Activated T-cell treated with anti-CD3 and anti-CD28 coated beads, Interleukin-2, amount 50 U/mL, for 24 hours (primary cell): ENCODE measurements around the gene ADARB2.
"Not testable (repeated sequence)": the region's sequence is repeated elsewhere in the genome, so short reads cannot be mapped to it uniquely, and the experiment has no call there.

Experiments used
- DNase-seq: peaks from one replicate; pipeline ENCODE4 v3.0.0-alpha.2; 2020
- H3K27ac Mint-ChIP-seq: 2 replicates; pipeline ENCODE4 v1.8.0; 2020; ENCODE audit warnings: mild to moderate bottlenecking, mixed read lengths
- H3K27me3 Mint-ChIP-seq: 2 replicates; pipeline ENCODE4 v1.8.0; 2020; ENCODE audit warnings: mixed read lengths
- H3K36me3 Mint-ChIP-seq: 2 replicates; pipeline ENCODE4 v1.8.0; 2020; ENCODE audit warnings: low read depth, mixed read lengths
- H3K4me1 Mint-ChIP-seq: 2 replicates; pipeline ENCODE4 v1.8.0; 2020; ENCODE audit warnings: low read depth, mixed read lengths
- H3K4me3 Mint-ChIP-seq: 2 replicates; pipeline ENCODE4 v1.8.0; 2020; ENCODE audit warnings: mild to moderate bottlenecking, moderate library complexity, mixed read lengths
- H3K9me3 Mint-ChIP-seq: 2 replicates; pipeline ENCODE4 v1.8.0; 2020; ENCODE audit warnings: mixed read lengths

The ADARB2 gene

GRCh38 chr10:1467334-1468076, 269.8 kb downstream of the ADARB2 start:
- Mint-ChIP-seq H3K4me1 (no peaks in the 10 kb centered on the region), H3K36me3 (no peaks in the 10 kb centered on the region), H3K27ac (no peak overlapping the region), H3K4me3 (no peak overlapping the region), H3K9me3 (no peaks in the 10 kb centered on the region), H3K27me3 (peaks cover 8% of the 10 kb centered on the region)
- DNase-seq = no peak

GRCh38 chr10:1465993-1466764, 271.1 kb downstream of the ADARB2 start:
- H3K27ac Mint-ChIP-seq = no peak overlapping the region
- H3K4me3 Mint-ChIP-seq = no peak overlapping the region
- H3K4me1 Mint-ChIP-seq = no peaks in the 10 kb centered on the region
- peaks cover 4% of the 10 kb centered on the region for H3K27me3 Mint-ChIP-seq
- no peak for DNase-seq
- H3K36me3 Mint-ChIP-seq = no peaks in the 10 kb centered on the region
- no peaks in the 10 kb centered on the region for H3K9me3 Mint-ChIP-seq

GRCh38 chr10:1465418-1465911, 271.9 kb downstream of the ADARB2 start:
- H3K27me3 Mint-ChIP-seq = peaks cover 4% of the 10 kb centered on the region
- DNase-seq = no peak
- H3K27ac Mint-ChIP-seq = no peak overlapping the region
- H3K4me1 Mint-ChIP-seq = no peaks in the 10 kb centered on the region
- no peaks in the 10 kb centered on the region for H3K9me3 Mint-ChIP-seq
- H3K4me3 Mint-ChIP-seq = no peak overlapping the region
- no peaks in the 10 kb centered on the region for H3K36me3 Mint-ChIP-seq

GRCh38 chr10:1464881-1465417, 272.4 kb downstream of the ADARB2 start:
- no peaks in the 10 kb centered on the region for H3K36me3 Mint-ChIP-seq
- H3K27ac Mint-ChIP-seq = no peak overlapping the region
- peaks cover 4% of the 10 kb centered on the region for H3K27me3 Mint-ChIP-seq
- no peaks in the 10 kb centered on the region for H3K9me3 Mint-ChIP-seq
- no peaks in the 10 kb centered on the region for H3K4me1 Mint-ChIP-seq
- DNase-seq = no peak
- H3K4me3 Mint-ChIP-seq = no peak overlapping the region

GRCh38 chr10:1463971-1464370, 273.4 kb downstream of the ADARB2 start:
- not testable (repeated sequence) for H3K4me3 Mint-ChIP-seq

GRCh38 chr10:1462994-1463633, 274.2 kb downstream of the ADARB2 start:
- no peaks in the 10 kb centered on the region for H3K9me3 Mint-ChIP-seq

More at GRCh38 chr10:1463971-1464370, 273.4 kb downstream of the ADARB2 start:
- not testable (repeated sequence) for H3K4me1 Mint-ChIP-seq, H3K9me3 Mint-ChIP-seq, H3K27ac Mint-ChIP-seq, DNase-seq, H3K36me3 Mint-ChIP-seq, H3K27me3 Mint-ChIP-seq

GRCh38 chr10:1462521-1462920, 274.8 kb downstream of the ADARB2 start:
- no peaks in the 10 kb centered on the region for H3K4me1 Mint-ChIP-seq
- DNase-seq = no peak
- H3K27ac Mint-ChIP-seq = no peak overlapping the region
- peaks cover 11% of the 10 kb centered on the region for H3K27me3 Mint-ChIP-seq
- no peaks in the 10 kb centered on the region for H3K9me3 Mint-ChIP-seq
- no peaks in the 10 kb centered on the region for H3K36me3 Mint-ChIP-seq
- no peak overlapping the region for H3K4me3 Mint-ChIP-seq

More at GRCh38 chr10:1462994-1463633, 274.2 kb downstream of the ADARB2 start:
- Mint-ChIP-seq H3K27me3 (peaks cover 9% of the 10 kb centered on the region), H3K27ac (no peak overlapping the region), H3K4me1 (no peaks in the 10 kb centered on the region), H3K4me3 (no peak overlapping the region), H3K36me3 (no peaks in the 10 kb centered on the region)
- DNase-seq = no peak

GRCh38 chr10:1462032-1462431, 275.3 kb downstream of the ADARB2 start:
- Mint-ChIP-seq H3K27ac (no peak overlapping the region), H3K27me3 (peaks cover 11% of the 10 kb centered on the region), H3K4me1 (no peaks in the 10 kb centered on the region), H3K4me3 (no peak overlapping the region), H3K9me3 (no peaks in the 10 kb centered on the region), H3K36me3 (no peaks in the 10 kb centered on the region)
- no peak for DNase-seq

- Mint-ChIP-seq H3K27ac (no peak overlapping the region), H3K27me3 (peaks cover 18% of the 10 kb centered on the region), H3K4me3 (no peak overlapping the region), H3K9me3 (no peaks in the 10 kb centered on the region), H3K4me1 (no peaks in the 10 kb centered on the region), H3K36me3 (no peaks in the 10 kb centered on the region)
- DNase-seq = no peak
Measured at GRCh38 chr10:1461016-1461415, 276.3 kb downstream of the ADARB2 start.

GRCh38 chr10:1459664-1460063, 277.7 kb downstream of the ADARB2 start:
- H3K4me3 Mint-ChIP-seq, H3K4me1 Mint-ChIP-seq, DNase-seq, H3K9me3 Mint-ChIP-seq, H3K27ac Mint-ChIP-seq, H3K36me3 Mint-ChIP-seq: not testable (repeated sequence)
- H3K27me3 Mint-ChIP-seq = peaks cover 18% of the 10 kb centered on the region

- no peaks in the 10 kb centered on the region for H3K9me3 Mint-ChIP-seq
Measured at GRCh38 chr10:1454951-1455350, 282.4 kb downstream of the ADARB2 start.

GRCh38 chr10:1454428-1454827, 282.9 kb downstream of the ADARB2 start:
- no peak for DNase-seq
- Mint-ChIP-seq H3K36me3 (no peaks in the 10 kb centered on the region), H3K27ac (no peak overlapping the region), H3K4me3 (no peak overlapping the region), H3K27me3 (peaks cover 28% of the 10 kb centered on the region), H3K4me1 (peaks cover 4% of the 10 kb centered on the region), H3K9me3 (no peaks in the 10 kb centered on the region)

More at GRCh38 chr10:1454951-1455350, 282.4 kb downstream of the ADARB2 start:
- Mint-ChIP-seq H3K4me1 (peaks cover 4% of the 10 kb centered on the region), H3K4me3 (no peak overlapping the region), H3K27me3 (peaks cover 27% of the 10 kb centered on the region), H3K36me3 (no peaks in the 10 kb centered on the region), H3K27ac (no peak overlapping the region)
- no peak for DNase-seq

GRCh38 chr10:1452777-1453176, 284.5 kb downstream of the ADARB2 start:
- DNase-seq = no peak
- Mint-ChIP-seq H3K36me3 (no peaks in the 10 kb centered on the region), H3K4me1 (peaks cover 4% of the 10 kb centered on the region)

GRCh38 chr10:1451941-1452340, 285.4 kb downstream of the ADARB2 start:
- no peaks in the 10 kb centered on the region for H3K9me3 Mint-ChIP-seq
- DNase-seq = no peak
- peaks cover 4% of the 10 kb centered on the region for H3K4me1 Mint-ChIP-seq
- no peaks in the 10 kb centered on the region for H3K36me3 Mint-ChIP-seq
- no peak overlapping the region for H3K27ac Mint-ChIP-seq
- peaks cover 26% of the 10 kb centered on the region for H3K27me3 Mint-ChIP-seq
- no peak overlapping the region for H3K4me3 Mint-ChIP-seq

More at GRCh38 chr10:1452777-1453176, 284.5 kb downstream of the ADARB2 start:
- no peaks in the 10 kb centered on the region for H3K9me3 Mint-ChIP-seq
- H3K4me3 Mint-ChIP-seq = no peak overlapping the region
- H3K27ac Mint-ChIP-seq = no peak overlapping the region
- peaks cover 28% of the 10 kb centered on the region for H3K27me3 Mint-ChIP-seq
